BE2C (cell line): ENCODE data around the gene CTTNBP2NL.

Experiments used
- DNase-seq: peaks from one replicate; pipeline ENCODE4 v3.0.0-alpha.2; 2020
- H3K27me3 ChIP-seq: fragments of 250-450 bp; sonication (Bioruptor Pico); 2 replicates; pipeline ENCODE4 v1.5.1; 2020; ENCODE audit warnings: mild to moderate bottlenecking
- H3K36me3 ChIP-seq: fragments of 250-450 bp; sonication (Bioruptor Pico); 2 replicates; pipeline ENCODE4 v1.5.1; 2020; ENCODE audit warnings: mild to moderate bottlenecking
- H3K4me1 ChIP-seq: fragments of 250-450 bp; sonication (Bioruptor Pico); 2 replicates; pipeline ENCODE4 v1.5.1; 2020
- H3K4me3 ChIP-seq: 2 replicates; pipeline ENCODE4 v1.5.1; 2011; ENCODE audit warnings: low read depth, low read length
- H3K9me3 ChIP-seq: fragments of 250-450 bp; sonication (Bioruptor Pico); 2 replicates; pipeline ENCODE4 v1.5.1; 2020
- TF ChIP-seq, protein P1 (sequence below): IDR thresholded peaks from 2 replicates; pipeline ENCODE4 v1.5.1; 2012; ENCODE audit warnings: mild to moderate bottlenecking, low read depth, low read length

Gene CTTNBP2NL

DNA sequence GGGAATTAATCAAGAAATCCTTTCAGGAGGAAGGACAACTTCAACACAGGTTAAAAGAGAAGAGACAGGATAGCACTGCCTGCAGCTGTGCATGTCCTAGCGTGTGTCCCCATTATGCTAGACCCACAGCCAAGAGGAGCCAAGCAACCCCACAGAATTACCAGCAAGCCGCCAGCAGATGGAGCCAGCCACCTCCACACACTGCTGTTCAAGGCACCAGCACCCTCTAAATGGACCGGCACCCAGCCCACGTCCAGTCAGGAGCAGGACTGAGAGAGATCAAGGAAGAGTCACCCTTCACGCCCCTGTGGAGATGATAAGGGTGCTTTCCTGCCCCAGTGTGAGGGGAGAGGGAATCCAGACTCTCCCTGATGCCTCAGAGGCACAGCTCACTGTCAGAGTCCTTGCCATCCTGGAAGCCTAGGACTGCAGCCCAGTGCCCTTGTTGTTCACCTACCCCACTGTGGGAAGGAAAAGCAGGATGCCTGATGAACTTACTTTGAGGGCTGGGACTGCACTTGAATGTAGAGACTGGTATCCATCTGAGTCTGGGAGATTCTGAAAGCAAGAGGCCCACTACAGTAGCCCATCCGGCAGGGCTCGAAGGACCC, 37.1 kb upstream of the CTTNBP2NL start:
- Histone ChIP-seq H3K4me1 (no peaks in the 10 kb centered on the region), H3K27me3 (peaks cover 15% of the 10 kb centered on the region), H3K9me3 (no peaks in the 10 kb centered on the region), H3K36me3 (no peaks in the 10 kb centered on the region), H3K4me3 (no peak overlapping the region)
- TF ChIP-seq, protein P1, sequence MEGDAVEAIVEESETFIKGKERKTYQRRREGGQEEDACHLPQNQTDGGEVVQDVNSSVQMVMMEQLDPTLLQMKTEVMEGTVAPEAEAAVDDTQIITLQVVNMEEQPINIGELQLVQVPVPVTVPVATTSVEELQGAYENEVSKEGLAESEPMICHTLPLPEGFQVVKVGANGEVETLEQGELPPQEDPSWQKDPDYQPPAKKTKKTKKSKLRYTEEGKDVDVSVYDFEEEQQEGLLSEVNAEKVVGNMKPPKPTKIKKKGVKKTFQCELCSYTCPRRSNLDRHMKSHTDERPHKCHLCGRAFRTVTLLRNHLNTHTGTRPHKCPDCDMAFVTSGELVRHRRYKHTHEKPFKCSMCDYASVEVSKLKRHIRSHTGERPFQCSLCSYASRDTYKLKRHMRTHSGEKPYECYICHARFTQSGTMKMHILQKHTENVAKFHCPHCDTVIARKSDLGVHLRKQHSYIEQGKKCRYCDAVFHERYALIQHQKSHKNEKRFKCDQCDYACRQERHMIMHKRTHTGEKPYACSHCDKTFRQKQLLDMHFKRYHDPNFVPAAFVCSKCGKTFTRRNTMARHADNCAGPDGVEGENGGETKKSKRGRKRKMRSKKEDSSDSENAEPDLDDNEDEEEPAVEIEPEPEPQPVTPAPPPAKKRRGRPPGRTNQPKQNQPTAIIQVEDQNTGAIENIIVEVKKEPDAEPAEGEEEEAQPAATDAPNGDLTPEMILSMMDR: peak; percentile 78
- peak; percentile 47 for DNase-seq

DNA sequence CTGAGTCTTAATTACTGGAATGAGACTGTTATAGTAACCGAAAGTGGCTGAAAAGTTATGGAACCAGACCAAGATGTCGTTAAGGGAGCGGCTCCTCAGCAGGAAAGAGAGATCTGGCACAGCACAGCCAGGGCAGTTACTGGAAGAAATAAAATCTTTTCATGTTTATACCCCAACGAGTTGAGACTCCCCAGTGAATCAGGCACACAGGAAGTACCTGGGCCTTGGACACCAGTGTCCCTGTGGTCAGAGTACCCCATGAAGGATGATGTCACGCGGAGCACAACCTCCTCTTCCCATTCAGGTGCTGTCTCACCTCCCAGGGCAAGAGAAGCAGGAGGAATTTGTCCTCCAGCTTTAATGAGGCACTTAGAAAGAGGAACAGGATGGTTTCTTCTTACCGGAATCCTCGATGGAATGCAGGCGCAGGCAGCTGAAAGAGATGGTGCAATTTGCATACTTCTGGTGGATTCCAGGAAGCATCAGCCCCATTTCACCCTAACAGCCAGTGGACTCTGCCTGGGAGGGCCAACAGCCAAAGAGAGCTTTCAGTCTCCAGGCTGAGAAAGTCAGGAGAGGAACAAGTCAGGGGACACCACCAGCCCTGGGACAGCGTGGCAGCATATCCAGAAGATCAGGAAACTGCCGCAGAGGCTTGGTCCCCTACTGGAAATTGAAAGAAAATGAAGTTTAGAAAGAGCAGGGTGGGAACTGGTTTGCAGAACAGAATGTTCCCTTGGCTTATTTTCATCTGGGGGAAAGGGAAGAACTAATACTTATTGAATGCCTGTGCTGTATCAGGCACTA, 35.9 kb upstream of the CTTNBP2NL start:
- Histone ChIP-seq H3K4me3 (no peak overlapping the region), H3K36me3 (no peaks in the 10 kb centered on the region), H3K27me3 (peaks cover 15% of the 10 kb centered on the region), H3K4me1 (no peaks in the 10 kb centered on the region), H3K9me3 (no peaks in the 10 kb centered on the region)
- no peak for DNase-seq
- TF ChIP-seq, protein P1: no peak

DNA sequence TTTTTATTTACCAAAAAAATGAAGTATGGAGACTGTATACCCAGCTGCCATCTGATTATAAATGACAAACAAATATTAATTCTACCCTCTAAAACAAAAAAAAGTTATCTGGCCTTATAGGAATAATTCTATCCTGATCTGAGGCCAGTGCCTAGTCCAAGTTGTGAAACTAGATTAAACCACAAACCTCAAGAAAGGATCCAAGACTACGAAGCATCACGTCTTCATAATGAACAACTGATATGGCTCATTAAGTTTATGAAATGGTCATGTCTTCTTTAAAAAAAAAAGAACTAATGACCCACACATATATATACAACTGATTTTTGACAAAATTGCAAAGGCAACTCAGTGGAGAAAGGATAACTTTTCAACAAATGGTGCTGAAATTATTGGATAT, 32.4 kb upstream of the CTTNBP2NL start:
- Histone ChIP-seq H3K4me3 (no peak overlapping the region), H3K9me3 (no peaks in the 10 kb centered on the region), H3K4me1 (no peaks in the 10 kb centered on the region), H3K36me3 (no peaks in the 10 kb centered on the region), H3K27me3 (peaks cover 22% of the 10 kb centered on the region)
- TF ChIP-seq, protein P1: no peak
- no peak for DNase-seq

DNA sequence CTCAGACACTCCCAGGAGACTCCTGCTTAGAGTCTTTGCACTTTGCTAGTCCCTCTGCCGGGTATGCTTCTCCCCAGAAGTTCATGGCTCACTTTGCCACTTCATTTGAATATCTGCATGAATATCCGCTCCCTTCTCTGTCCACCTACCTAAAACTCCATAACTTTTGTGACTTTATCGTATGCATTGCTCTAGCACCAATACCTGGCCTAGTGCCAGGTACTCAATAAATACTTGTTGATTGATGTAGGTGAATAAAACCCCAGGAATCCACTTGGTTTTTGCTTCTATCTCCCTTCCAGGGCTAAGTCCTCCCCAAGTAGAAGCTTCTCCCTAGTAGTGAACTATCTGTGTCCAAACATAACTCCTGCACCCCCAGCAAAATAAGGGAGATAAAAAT, 27.8 kb upstream of the CTTNBP2NL start:
- Histone ChIP-seq H3K9me3 (no peaks in the 10 kb centered on the region), H3K4me1 (no peaks in the 10 kb centered on the region), H3K36me3 (no peaks in the 10 kb centered on the region), H3K4me3 (no peak overlapping the region), H3K27me3 (peaks cover 37% of the 10 kb centered on the region)
- no peak for DNase-seq
- TF ChIP-seq, protein P1: no peak

DNA sequence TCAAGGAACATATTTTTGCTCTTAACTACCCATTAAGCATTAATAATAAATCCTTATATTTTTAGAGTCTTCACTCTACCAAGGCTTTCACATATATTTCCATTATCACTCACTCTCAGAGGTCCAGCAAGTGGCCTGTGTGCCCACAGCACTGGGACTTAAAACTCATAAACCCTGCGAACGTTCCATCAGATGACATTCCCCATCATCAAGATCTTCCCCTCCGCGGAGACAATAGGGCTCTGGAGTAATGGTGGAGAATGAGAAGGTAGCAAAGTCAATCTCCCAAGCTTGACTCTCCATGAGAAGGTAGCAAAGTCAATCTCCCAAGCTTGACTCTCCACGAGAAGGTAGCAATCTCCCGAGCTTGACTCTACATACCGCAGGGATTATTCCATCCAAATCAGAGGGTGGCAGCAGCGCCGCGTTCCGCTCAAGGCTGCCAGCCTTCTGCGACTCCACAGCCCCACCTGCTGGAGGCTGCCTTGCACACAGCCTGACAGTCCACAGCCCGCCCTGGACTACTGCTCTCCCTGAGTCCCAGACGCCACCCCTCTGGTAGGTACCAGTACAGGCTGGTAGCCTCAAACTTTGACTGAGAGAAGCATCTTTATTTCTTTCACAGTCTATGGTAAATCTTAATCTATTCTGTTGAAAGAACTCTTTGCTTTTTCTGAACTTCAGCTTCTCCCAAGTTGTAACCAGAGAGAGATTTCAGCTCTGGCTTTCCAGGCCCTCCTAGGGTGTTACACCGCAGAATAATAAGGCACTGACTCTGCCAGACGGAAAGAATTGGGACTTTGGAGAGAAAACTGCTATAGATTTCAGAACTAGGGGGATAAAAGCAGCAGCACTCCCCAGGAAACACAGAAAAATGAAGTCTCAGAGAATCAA, 26.4 kb upstream of the CTTNBP2NL start:
- no peak overlapping the region for H3K4me3 ChIP-seq
- H3K27me3 ChIP-seq: peaks cover 45% of the 10 kb centered on the region
- H3K36me3 ChIP-seq: no peaks in the 10 kb centered on the region
- H3K9me3 ChIP-seq: no peaks in the 10 kb centered on the region
- peak; percentile 92 for DNase-seq
- H3K4me1 ChIP-seq: no peaks in the 10 kb centered on the region
- TF ChIP-seq, protein P1: peak; percentile 97
